Prostate gland (tissue), 2 donors: ENCODE results near the gene FASTKD3. TPM values are rescaled to one million over a fixed set of nuclear protein-coding genes. Genes with fewer than 3 reads are reported as not detected.

Experiments
- DNase-seq: peaks from one replicate; pipeline ENCODE4 v3.0.0-alpha.2; 2019; ENCODE audit warnings: low spot score
- H3K27ac ChIP-seq, 2 donors: fragments of 200-600 bp; sonication (generic); 2 replicates each; pipeline ENCODE4 v1.5.1; 2017 to 2019
- H3K27me3 ChIP-seq: fragments of 200-600 bp; sonication (generic); replicated peaks from 2 replicates; pipeline ENCODE4 v1.5.1; 2019; ENCODE audit not compliant: insufficient read depth
- H3K36me3 ChIP-seq, 2 donors: fragments of 200-600 bp; sonication (generic); 1 replicate in 1 of 2; 2 replicates in 1 of 2; pipeline versions ENCODE4 v1.5.1 to v1.8.1; 2017 to 2019
- H3K4me1 ChIP-seq: fragments of 200-600 bp; sonication (generic); replicated peaks from 2 replicates; pipeline ENCODE4 v1.5.1; 2019
- H3K4me3 ChIP-seq, 2 donors: fragments of 200-600 bp; sonication (generic); 2 replicates each; pipeline ENCODE4 v1.5.1; 2017 to 2019
- H3K9me3 ChIP-seq: fragments of 200-600 bp; sonication (generic); 2 replicates; pipeline ENCODE4 v1.5.1; 2017
- CTCF ChIP-seq, 4 experiments: fragments of 200-600 bp in 2 of 4; fragments of 450-650 bp in 2 of 4; sonication (generic) in 2 of 4; IDR thresholded peaks; 1 replicate in 3 of 4; 2 replicates in 1 of 4; pipeline ENCODE4 v1.5.1; 2016 to 2019; ENCODE audit warnings: antibody characterized with exemption in 4 of 4, mild to moderate bottlenecking in 2 of 4, moderate library complexity in 2 of 4
- POLR2A ChIP-seq: fragments of 450-650 bp; IDR thresholded peaks from one replicate; pipeline ENCODE4 v1.6.1; 2016; ENCODE audit warnings: antibody characterized with exemption, mild to moderate bottlenecking
- POLR2AphosphoS5 ChIP-seq: sonication (generic); formaldehyde crosslinking; IDR thresholded peaks from one replicate; pipeline ENCODE4 v1.6.1; 2017; ENCODE audit warnings: antibody characterized with exemption
- WGBS: methylation state at CpG from one replicate; pipeline ENCODE4 v1.1.5; 2018; 5-methylcytosine and 5-hydroxymethylcytosine counted together
- intact Hi-C: fragments of 100-400 bp; cut with DNase I; formaldehyde crosslinking; loops from one replicate; pipeline ENCODE4 v1.14.2; 2022
- total RNA-seq, 2 donors: library from RNA; depleted of rRNA; stranded (reverse); fragments of >200 nt; gene quantifications; one replicate each; pipeline ENCODE4 v1.1.0, GENCODE V29; 2016

The FASTKD3 gene
- total RNA-seq, 2 donors from 2014 or later: 9.7 to 10.7 TPM

DNA sequence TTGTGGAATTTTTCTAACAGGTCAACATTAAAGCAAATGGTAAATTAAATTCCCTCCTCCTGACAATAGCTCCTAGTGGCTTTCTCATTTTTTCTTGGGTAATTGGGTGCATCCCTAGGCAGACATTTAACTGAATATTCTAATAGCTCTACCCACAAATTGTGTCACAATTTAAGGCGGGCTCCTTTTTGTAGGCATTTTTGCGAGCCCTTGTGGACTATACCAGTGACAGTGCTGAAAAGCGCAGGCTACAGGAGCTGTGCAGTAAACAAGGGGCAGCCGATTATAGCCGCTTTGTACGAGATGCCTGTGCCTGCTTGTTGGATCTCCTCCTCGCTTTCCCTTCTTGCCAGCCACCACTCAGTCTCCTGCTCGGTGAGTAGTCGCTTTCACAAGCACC lies 20.1 kb upstream of the FASTKD3 start:
- intact Hi-C loops: no loop called here
- H3K36me3 ChIP-seq: peaks cover 0 to 7% of the 10 kb centered on the region in 2 donors
- no peak for TF ChIP-seq POLR2A
- no peak for TF ChIP-seq POLR2AphosphoS5
- no peak for TF ChIP-seq CTCF (IDR thresholded peaks at IDR 0.05)

GRCh38 chr5:7886849-7887475 lies 18.1 kb upstream of the FASTKD3 start:
- no peak overlapping the region for H3K4me3 ChIP-seq
- no peak for DNase-seq
- H3K9me3 ChIP-seq: no peaks in the 10 kb centered on the region
- H3K4me1 ChIP-seq: peaks cover 2% of the 10 kb centered on the region
- intact Hi-C loops: no loop called here
- no peak overlapping the region for H3K27ac ChIP-seq
- no peaks in the 10 kb centered on the region for H3K36me3 ChIP-seq
- no peaks in the 10 kb centered on the region for H3K27me3 ChIP-seq
- TF ChIP-seq POLR2A: no peak
- peak; percentile 21 to 71 (median 56) for TF ChIP-seq CTCF (IDR thresholded peaks at IDR 0.05)
- no peak for TF ChIP-seq POLR2AphosphoS5
- WGBS: 53% methylated on average over 7 of the region's 7 CpGs

More for the DNA sequence above, 20.1 kb upstream of the FASTKD3 start:
- H3K9me3 ChIP-seq: no peaks in the 10 kb centered on the region
- H3K27me3 ChIP-seq: no peaks in the 10 kb centered on the region
- 82% methylated on average over 9 of the region's 9 CpGs for WGBS
- H3K4me1 ChIP-seq: peaks cover 2% of the 10 kb centered on the region
- DNase-seq: no peak
- no peak overlapping the region for H3K27ac ChIP-seq
- H3K4me3 ChIP-seq: no peak overlapping the region

DNA sequence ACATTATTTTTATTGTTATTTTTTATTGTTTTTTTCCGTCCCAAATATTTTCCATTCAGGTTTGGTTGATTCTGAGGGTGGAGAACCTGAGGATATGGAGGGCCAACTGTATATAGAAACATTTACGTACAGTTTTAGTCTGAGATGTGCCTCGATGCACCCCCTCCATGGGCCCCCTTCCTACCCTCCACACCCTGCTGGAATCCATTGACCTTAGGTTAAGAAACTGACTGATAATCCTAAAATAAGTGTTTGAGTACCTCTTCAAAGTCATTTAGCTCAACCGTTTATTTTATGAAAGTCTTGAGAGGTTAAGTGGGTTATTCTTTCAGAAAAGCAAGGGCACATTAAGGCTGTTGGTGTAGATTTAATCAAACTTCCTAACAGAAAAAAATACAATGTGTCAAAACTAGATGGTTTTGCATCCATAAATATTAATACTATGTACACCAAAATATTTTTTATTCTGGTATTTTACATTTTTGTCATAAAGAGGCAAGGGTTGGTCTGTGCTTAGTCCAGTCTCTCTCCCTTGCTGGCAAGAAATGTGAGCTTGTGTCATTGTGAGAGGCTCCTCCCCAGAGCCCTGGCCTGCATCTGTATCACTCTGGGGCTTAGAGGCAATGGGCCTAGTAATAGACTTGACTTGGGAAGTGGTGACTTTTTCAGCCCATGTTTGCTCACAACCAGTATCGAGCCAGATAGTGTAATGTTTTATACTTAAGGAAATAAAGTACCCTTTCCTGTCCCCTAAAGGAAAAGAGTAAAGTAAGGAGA lies 15.8 kb upstream of the FASTKD3 start:
- Histone ChIP-seq H3K27ac (no peak overlapping the region), H3K9me3 (no peaks in the 10 kb centered on the region), H3K4me3 (no peak overlapping the region), H3K27me3 (no peaks in the 10 kb centered on the region), H3K36me3 (no peaks in the 10 kb centered on the region), H3K4me1 (peaks cover 2% of the 10 kb centered on the region)
- intact Hi-C loops: no loop called here
- no peak for DNase-seq
- WGBS: 71% methylated on average over 5 of the region's 5 CpGs
- TF ChIP-seq POLR2AphosphoS5 (no peak), CTCF (IDR thresholded peaks at IDR 0.05) (no peak), POLR2A (no peak)

DNA sequence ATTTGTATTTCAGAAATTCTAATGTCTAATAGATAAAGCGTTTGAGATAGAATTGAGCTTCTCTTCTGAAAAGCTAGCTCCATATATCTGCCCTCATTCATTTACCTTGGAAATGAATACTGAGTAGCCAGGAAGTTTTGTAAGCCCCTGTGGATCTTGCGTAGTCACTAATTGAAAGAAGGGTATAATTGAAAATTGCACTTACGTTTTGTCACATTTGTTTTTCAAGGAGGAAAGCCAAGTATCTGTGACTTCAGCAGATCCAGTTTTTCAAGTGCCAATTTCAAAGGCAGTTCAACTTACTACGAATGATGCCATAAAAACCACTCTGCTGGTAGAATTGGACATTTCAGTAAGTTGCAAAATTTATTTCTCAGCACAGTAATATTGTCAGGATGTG lies 14.1 kb upstream of the FASTKD3 start:
- Histone ChIP-seq H3K36me3 (no peaks in the 10 kb centered on the region), H3K4me3 (no peak overlapping the region), H3K9me3 (no peaks in the 10 kb centered on the region), H3K4me1 (peaks cover 2% of the 10 kb centered on the region), H3K27me3 (no peaks in the 10 kb centered on the region), H3K27ac (no peak overlapping the region)
- TF ChIP-seq POLR2AphosphoS5 (no peak), CTCF (IDR thresholded peaks at IDR 0.05) (no peak), POLR2A (no peak)
- intact Hi-C loops: no loop called here
- 57% methylated on average over 4 of the region's 4 CpGs for WGBS
- DNase-seq: no peak

GRCh38 chr5:7881816-7882215 lies 13.0 kb upstream of the FASTKD3 start:
- no peaks in the 10 kb centered on the region for H3K27me3 ChIP-seq
- intact Hi-C loops: no loop called here
- WGBS: 82% methylated on average over 2 of the region's 2 CpGs

More at GRCh38 chr5:7881816-7882215, 13.0 kb upstream of the FASTKD3 start:
- Histone ChIP-seq H3K4me1 (no peaks in the 10 kb centered on the region), H3K4me3 (no peak overlapping the region), H3K36me3 (no peaks in the 10 kb centered on the region), H3K27ac (no peak overlapping the region), H3K9me3 (no peaks in the 10 kb centered on the region)
- DNase-seq: no peak
- TF ChIP-seq POLR2A: no peak
